D721Med (cell line): ENCODE results near the gene C17orf107.

Source experiments
- DNase-seq: peaks from one replicate; pipeline ENCODE4 v3.0.0; 2011; ENCODE audit warnings: low spot score; ENCODE audit not compliant: insufficient read length
- FAIRE-seq: peaks from 2 replicates; lab custom pipeline; 2011; peaks lifted over from hg19 to GRCh38; lab: Jason Lieb, UNC
- CTCF ChIP-seq: IDR thresholded peaks from 2 replicates; pipeline ENCODE4 v1.5.1; 2012; ENCODE audit warnings: mild to moderate bottlenecking, control low read depth; ENCODE audit not compliant: insufficient read depth; ENCODE audit errors: missing control alignments

The C17orf107 gene

GRCh38 chr17:4899341-4900230 is at the start of gene C17orf107:
Gene C17orf107 (plus strand): TSS chr17:4899536. CDS start chr17:4899763, 227 bp downstream.
- TF ChIP-seq CTCF, result no peak
- FAIRE-seq (no peak), DNase-seq (no peak)

GRCh38 chr17:4850246-4850645 is 49.1 kb upstream of the C17orf107 start:
- no peak for FAIRE-seq
- no peak for DNase-seq
- no peak for TF ChIP-seq CTCF

DNA sequence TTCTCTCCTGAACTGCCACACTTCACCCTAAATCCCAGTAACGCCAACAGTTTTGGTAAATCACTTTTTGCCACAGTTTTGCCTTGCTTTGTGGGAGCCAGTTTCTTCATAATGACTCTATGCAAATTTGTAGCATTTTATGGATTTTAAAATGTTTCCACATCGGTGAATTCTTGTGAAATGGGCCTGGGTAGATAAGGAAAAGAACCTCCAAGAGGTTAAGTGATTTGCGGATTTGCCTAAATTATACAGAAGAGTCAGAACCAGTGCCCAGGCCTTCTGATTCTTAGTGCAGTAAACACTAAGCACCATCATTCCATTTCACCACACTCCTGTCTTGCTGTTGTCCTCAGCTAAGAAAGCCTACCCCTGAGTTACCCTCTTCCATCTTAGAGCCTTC is 48.3 kb upstream of the C17orf107 start:
- DNase-seq, result no peak
- no peak for TF ChIP-seq CTCF
- FAIRE-seq, result no peak

DNA sequence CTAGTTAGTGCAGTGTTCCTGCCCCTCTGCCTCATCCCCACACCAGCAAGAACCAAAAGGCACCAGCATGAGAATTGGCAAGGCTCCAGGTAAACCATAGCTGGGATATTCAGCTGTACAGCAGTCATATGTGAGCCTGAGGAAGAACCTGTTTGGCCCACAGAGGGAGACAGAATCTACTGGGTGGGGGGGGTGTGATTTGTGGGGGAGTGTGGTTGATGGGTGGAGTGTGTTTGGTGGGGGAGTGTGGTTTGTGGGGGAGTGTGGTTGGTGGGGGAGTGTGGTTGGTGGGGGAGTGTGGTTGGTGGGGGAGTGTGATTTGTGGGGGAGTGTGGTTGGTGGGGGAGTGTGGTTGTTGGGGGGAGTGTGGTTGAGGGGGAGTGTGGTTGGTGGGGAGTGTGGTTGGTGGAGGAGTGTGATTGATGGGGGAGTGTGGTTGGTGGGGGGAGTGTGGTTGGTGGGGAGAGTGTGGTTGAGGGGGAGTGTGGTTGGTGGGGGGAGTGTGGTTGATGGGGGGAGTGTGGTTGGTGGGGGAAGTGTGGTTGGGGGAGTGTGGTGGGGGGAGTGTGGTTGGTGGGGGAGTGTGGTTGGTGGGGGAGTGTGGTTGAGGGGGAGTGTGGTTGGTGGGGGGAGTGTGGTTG is 46.6 kb upstream of the C17orf107 start:
- TF ChIP-seq CTCF, result no peak

DNA sequence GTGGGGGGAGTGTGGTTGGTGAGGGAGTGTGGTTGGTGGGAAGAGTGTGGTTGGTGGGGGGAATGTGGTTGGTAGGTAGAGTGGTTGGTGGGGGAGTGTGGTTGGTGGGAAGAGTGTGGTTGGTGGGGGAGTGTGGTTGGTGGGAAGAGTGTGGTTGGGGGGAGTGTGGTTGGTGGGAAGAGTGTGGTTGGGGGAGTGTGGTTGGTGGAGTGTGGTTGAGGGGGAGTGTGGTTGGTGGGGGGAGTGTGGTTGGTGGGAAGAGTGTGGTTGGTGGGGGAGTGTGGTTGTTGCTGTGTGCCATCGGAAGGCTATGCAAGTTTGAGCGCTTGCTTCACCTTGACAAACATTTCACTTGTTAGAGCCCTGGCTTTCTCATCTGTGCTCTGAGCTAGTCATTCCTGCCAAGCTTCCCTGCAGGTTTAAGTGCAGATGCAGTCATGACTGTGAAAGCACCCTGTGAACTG is 46.1 kb upstream of the C17orf107 start:
- FAIRE-seq (no peak), DNase-seq (no peak)

More for the DNA sequence above, 46.6 kb upstream of the C17orf107 start:
- FAIRE-seq, result no peak
- DNase-seq, result no peak

GRCh38 chr17:4854111-4854681 is 45.1 kb upstream of the C17orf107 start:
- no peak for TF ChIP-seq CTCF
- FAIRE-seq, result no peak
- no peak for DNase-seq

More for the DNA sequence above, 46.1 kb upstream of the C17orf107 start:
- no peak for TF ChIP-seq CTCF
